ENCODE results near the gene EVX2.

EVX2 gene

DNA sequence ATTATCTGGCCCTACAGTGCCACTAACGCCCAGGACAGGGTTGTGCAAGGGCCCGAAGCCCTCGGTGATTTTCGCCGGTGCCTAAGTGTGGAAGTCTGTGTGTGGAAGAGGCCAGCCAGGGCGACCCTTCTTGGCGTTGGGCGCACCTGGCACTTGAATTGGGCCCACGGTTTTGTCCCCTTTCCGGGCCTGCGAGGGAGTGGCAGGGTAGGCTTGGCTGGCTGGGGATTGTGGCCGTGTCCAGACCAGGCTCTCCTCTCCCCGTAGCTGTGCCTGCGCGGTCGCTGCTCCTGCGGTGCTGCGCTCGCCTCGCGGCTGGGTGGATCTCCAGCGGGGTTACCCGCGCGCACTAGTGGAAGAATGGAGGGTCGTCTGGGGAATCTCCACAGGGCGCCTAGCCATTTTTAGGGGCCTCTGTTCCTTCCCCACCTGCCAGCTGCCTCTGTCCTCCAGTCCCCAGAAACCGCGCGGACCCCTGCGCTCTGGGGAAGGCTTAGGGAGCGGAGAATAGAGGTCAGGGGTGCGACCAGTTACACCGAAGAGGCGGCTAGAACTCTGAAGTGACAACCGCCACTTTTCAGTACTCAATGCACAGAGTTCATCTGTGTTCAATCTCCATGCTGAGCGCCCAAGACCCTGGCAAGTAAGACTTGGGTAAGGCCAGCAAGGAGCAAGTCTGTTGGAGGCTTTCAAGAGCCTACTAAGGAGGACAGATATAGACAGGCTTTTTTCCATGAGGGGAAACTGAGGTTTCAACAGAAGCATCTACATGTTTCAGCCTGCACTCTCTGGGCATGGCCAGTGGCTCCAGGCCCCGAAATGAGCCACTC, 16.0 kb downstream of the EVX2 start:
- TF ChIP-seq, protein P1, sequence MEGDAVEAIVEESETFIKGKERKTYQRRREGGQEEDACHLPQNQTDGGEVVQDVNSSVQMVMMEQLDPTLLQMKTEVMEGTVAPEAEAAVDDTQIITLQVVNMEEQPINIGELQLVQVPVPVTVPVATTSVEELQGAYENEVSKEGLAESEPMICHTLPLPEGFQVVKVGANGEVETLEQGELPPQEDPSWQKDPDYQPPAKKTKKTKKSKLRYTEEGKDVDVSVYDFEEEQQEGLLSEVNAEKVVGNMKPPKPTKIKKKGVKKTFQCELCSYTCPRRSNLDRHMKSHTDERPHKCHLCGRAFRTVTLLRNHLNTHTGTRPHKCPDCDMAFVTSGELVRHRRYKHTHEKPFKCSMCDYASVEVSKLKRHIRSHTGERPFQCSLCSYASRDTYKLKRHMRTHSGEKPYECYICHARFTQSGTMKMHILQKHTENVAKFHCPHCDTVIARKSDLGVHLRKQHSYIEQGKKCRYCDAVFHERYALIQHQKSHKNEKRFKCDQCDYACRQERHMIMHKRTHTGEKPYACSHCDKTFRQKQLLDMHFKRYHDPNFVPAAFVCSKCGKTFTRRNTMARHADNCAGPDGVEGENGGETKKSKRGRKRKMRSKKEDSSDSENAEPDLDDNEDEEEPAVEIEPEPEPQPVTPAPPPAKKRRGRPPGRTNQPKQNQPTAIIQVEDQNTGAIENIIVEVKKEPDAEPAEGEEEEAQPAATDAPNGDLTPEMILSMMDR (IDR thresholded peaks at IDR 0.05; ENCODE audit: low read depth, low read length): no peak
- DNase-seq (ENCODE audit: extremely low read depth, low read depth): no peak

DNA sequence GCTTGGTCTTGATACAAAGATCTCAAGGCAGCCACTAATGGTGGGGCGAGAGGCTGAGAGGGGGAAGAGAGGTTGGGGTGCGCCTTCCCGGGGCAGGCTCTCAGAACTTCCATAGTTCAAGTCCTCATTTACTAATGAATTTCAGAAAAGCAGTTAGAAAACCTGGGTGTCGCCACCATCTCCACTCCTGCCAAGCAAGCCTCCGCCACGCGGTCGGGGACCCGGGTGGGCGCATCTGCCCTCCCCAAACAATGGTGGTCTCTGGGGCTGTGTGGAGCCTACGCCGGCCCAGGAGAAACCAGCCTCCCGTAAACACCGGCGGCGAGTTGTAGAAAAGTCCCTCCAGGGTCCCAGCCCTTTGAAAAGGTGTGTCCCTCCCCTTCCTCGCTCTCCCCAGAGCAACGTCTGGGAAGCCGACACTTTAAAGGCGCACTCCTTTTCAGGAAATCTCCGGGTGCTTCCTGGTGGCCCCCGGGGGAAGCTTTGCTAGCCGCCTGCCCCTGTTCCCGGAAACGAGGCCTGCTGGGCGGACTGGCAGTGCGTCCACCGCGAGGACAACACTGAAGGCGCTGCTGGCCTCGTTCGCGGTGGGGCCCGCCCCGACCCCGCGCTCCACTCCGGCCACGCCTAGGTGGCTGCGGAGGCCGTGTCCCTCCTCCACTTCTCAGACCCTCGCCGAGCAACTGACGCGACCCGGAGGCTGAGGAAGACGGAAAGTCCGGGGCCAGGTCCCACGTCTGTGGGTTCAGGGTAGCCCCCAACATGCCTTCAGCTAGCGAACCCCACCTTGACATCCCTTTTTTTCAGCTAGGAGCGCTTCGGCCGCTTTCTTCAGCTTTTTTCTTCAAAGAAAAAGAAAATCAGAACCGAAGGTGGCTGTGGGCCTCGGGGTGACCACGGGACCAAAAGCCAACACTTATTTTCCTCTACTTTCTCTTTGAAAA, 16.8 kb downstream of the EVX2 start:
- TF ChIP-seq, protein P1 (IDR thresholded peaks at IDR 0.05; ENCODE audit: low read depth, low read length): no peak
- DNase-seq (ENCODE audit: extremely low read depth, low read depth): no peak

DNA sequence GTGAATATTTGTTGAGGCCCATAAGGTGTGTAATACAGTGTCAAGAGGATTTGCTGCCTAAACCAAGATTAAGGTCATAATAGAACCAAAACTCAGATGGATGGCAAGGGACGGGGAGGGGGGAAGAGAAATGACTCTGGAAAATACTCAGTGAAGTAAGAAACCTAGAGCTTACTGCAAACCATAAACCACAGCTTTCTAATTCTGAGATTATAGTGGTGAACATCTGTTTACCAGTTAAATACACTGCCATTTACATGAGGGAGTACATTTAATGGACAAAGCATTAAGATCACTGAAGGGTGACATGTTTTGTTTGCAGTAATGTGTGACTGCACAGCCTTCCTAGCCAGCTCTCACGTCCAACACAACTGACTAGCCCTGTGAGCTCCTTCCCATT, 19.8 kb downstream of the EVX2 start:
- DNase-seq (ENCODE audit: extremely low read depth, low read depth): no peak
- TF ChIP-seq, protein P1 (IDR thresholded peaks at IDR 0.05; ENCODE audit: low read depth, low read length): no peak

DNA sequence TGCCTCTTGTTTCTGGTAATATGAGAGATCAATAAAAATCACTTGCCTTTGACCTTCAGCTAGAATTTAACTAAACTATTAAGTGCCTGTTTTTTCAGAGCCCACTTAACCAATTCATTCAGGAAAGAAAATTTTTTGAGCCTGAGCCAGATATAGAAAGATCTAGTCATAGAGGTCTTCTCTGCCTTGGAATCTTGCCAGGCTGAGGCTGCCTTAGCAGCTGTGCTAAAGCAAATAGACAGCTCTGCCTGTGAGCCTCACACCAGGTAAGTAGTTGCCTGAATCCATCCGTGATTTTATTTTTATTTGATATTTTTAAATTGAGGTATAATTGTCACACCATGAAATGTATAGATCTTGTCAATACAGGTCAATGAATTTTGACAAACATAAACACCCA, 27.4 kb downstream of the EVX2 start:
- TF ChIP-seq, protein P1 (IDR thresholded peaks at IDR 0.05; ENCODE audit: low read depth, low read length): no peak
- no peak for DNase-seq (ENCODE audit: extremely low read depth, low read depth)

DNA sequence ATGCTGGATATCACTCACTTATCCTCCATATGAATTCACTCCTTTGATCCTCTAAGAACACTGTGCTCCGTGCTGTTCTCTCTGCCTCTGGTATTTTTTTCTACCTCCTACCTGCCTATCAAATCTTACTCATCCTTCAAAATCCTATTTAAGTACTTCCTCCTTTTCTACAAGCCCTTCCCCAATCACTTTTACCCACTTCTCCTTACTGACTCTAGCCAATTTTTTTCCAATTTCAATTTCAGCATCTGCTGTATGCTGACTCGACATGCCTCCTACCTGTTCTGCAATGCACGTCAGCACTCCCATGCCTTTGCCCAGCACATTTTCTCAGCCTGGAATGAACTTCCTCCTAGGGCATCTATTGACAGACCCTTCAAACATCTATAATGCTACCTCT, 44.4 kb downstream of the EVX2 start:
- DNase-seq (ENCODE audit: extremely low read depth, low read depth): no peak

DNA sequence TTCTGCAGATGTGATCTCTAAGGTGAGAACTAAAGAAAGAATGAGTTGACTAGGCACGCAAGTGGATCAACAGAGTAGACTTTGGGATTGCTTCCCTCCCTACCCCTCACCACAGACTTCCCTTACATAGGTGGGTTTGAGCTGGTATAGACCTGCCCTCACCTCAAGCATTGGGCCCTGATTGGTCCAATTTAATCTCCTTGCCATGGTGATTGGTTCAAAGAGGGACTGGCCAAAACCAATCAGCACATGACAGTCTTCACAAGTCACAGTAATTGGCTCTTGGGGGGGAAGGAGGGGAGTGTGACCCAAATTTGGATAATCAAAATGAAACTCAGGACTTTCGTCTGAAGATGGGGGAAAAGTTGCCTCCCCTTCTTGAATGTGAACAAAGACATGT, 45.1 kb downstream of the EVX2 start:
- TF ChIP-seq, protein P1 (IDR thresholded peaks at IDR 0.05; ENCODE audit: low read depth, low read length): no peak

More for the DNA sequence above, 44.4 kb downstream of the EVX2 start:
- TF ChIP-seq, protein P1 (IDR thresholded peaks at IDR 0.05; ENCODE audit: low read depth, low read length): no peak

More for the DNA sequence above, 45.1 kb downstream of the EVX2 start:
- DNase-seq (ENCODE audit: extremely low read depth, low read depth): no peak

All from AG09319 (cell line).